ENCODE measurements around the gene BPIFB3. TPM values are rescaled to one million over a fixed set of nuclear protein-coding genes. Genes with fewer than 3 reads are reported as not detected.
"Not testable (repeated sequence)": the region's sequence is repeated elsewhere in the genome, so short reads cannot be mapped to it uniquely, and the experiment has no call there.

Gene BPIFB3
- total RNA-seq, 4 donors from 2014 or later = not detected

DNA sequence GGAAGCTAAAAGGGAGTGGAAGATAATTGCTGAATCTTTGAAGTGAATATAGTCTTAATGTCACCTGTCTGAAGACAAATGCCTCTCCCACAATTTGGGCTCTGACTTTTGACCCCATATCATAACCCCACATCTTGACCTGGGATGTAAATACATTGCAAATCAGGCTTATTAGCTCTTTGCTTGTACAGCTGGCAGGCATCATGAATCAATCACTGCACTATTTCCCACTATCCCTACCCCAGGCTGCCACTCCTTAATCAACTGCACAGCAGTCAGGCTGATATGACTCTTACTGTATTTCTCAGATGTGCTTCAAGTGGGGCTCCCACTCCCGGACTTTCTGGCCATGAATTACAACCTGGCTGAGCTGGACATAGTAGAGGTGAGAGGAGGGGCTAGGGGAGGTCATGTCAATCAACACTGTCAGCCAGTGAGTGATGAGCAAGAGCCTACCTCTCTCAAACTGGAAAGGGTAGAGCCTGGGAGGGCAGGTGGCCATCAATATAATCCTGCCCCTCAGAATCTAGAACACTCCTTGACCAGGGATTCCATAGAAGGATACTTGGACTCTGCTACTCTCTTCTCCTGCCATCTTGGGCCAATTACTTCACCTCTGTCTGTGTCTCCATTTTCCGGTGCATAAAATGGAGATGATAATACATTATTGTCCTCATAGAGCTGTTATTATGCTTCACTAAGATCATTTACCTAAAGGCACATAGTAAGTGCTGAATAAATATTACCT is 10.5 kb upstream of the BPIFB3 start:
- in situ Hi-C loops (cut with MboI; ENCODE audit: low sequenced_read_pairs in 4 of 4) = no loop called here
- intact Hi-C loops (cut with DNase I; ENCODE audit: low total_unique reads) = no loop called here

DNA sequence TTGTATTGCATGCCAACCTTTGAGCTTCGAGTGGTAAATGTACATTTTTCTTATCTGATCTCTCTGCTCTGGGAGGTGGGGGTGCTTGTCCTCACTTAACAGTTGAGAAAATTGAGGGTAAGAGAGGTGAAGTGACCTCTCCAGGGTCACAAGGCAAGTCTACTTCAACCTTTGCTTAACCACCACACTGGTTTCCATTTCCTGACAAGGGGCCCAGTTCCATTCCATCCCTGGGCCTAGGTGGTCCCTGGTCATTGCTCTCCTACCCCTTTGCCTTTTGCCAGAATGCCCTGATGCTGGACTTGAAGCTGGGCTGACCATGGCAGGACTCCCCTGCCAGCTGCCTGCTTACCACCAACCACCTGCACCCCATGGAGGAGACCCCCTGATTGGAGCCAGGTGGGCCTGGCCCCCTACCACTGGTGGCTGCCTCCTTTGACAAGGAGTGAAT is 9.9 kb upstream of the BPIFB3 start:
- H3K27ac ChIP-seq = no peak overlapping the region
- no peaks in the 10 kb centered on the region for H3K36me3 ChIP-seq
- in situ Hi-C loops (cut with MboI; ENCODE audit: low sequenced_read_pairs in 4 of 4) = no loop called here
- H3K27me3 ChIP-seq = no peaks in the 10 kb centered on the region
- intact Hi-C loops (cut with DNase I; ENCODE audit: low total_unique reads) = no loop called here
- H3K9me3 ChIP-seq = no peaks in the 10 kb centered on the region
- DNase-seq (no peak), ATAC-seq (no peak)
- no peaks in the 10 kb centered on the region for H3K4me1 ChIP-seq
- no peak overlapping the region for H3K4me3 ChIP-seq
- no peak for TF ChIP-seq POLR2A (IDR thresholded peaks at IDR 0.05)
- TF ChIP-seq, protein P1, sequence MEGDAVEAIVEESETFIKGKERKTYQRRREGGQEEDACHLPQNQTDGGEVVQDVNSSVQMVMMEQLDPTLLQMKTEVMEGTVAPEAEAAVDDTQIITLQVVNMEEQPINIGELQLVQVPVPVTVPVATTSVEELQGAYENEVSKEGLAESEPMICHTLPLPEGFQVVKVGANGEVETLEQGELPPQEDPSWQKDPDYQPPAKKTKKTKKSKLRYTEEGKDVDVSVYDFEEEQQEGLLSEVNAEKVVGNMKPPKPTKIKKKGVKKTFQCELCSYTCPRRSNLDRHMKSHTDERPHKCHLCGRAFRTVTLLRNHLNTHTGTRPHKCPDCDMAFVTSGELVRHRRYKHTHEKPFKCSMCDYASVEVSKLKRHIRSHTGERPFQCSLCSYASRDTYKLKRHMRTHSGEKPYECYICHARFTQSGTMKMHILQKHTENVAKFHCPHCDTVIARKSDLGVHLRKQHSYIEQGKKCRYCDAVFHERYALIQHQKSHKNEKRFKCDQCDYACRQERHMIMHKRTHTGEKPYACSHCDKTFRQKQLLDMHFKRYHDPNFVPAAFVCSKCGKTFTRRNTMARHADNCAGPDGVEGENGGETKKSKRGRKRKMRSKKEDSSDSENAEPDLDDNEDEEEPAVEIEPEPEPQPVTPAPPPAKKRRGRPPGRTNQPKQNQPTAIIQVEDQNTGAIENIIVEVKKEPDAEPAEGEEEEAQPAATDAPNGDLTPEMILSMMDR (IDR thresholded peaks at IDR 0.05 in 4 of 5, conservative IDR thresholded peaks at IDR 0.05 in 1 of 5) = no peak

More for the DNA sequence above, 10.5 kb upstream of the BPIFB3 start:
- Histone ChIP-seq H3K9me3 (no peaks in the 10 kb centered on the region), H3K27ac (no peak overlapping the region), H3K4me3 (no peak overlapping the region), H3K27me3 (no peaks in the 10 kb centered on the region), H3K36me3 (no peaks in the 10 kb centered on the region), H3K4me1 (no peaks in the 10 kb centered on the region)
- DNase-seq (no peak), ATAC-seq (no peak)
- TF ChIP-seq POLR2A (IDR thresholded peaks at IDR 0.05) = no peak
- TF ChIP-seq, protein P1 (IDR thresholded peaks at IDR 0.05 in 4 of 5, conservative IDR thresholded peaks at IDR 0.05 in 1 of 5) = no peak

GRCh38 chr20:33045129-33045721 is 8.5 kb upstream of the BPIFB3 start:
- H3K4me1 ChIP-seq; H3K9me3 ChIP-seq; H3K36me3 ChIP-seq; intact Hi-C loops (cut with DNase I; ENCODE audit: low total_unique reads); DNase-seq; H3K4me3 ChIP-seq; H3K27ac ChIP-seq; in situ Hi-C loops (cut with MboI; ENCODE audit: low sequenced_read_pairs in 4 of 4); H3K27me3 ChIP-seq; ATAC-seq: not testable (repeated sequence)

- ATAC-seq (no peak), DNase-seq (no peak)
- Histone ChIP-seq H3K27me3 (no peaks in the 10 kb centered on the region), H3K36me3 (no peaks in the 10 kb centered on the region), H3K4me1 (no peaks in the 10 kb centered on the region), H3K9me3 (no peaks in the 10 kb centered on the region), H3K4me3 (no peak overlapping the region), H3K27ac (no peak overlapping the region)
- in situ Hi-C loops (cut with MboI; ENCODE audit: low sequenced_read_pairs in 4 of 4) (no loop called here), intact Hi-C loops (cut with DNase I; ENCODE audit: low total_unique reads) (no loop called here)
- TF ChIP-seq POLR2A (IDR thresholded peaks at IDR 0.05) = no peak
- TF ChIP-seq, protein P1 (IDR thresholded peaks at IDR 0.05 in 4 of 5, conservative IDR thresholded peaks at IDR 0.05 in 1 of 5) = no peak
Observed at GRCh38 chr20:33046412-33046811, 7.3 kb upstream of the BPIFB3 start.

- in situ Hi-C loops (cut with MboI; ENCODE audit: low sequenced_read_pairs in 4 of 4) (no loop called here), intact Hi-C loops (cut with DNase I; ENCODE audit: low total_unique reads) (no loop called here)
- no peak overlapping the region for H3K27ac ChIP-seq
- TF ChIP-seq, protein P1 (IDR thresholded peaks at IDR 0.05 in 4 of 5, conservative IDR thresholded peaks at IDR 0.05 in 1 of 5) = no peak
- no peak for TF ChIP-seq POLR2A (IDR thresholded peaks at IDR 0.05)
- DNase-seq = no peak
- no peaks in the 10 kb centered on the region for H3K36me3 ChIP-seq
- no peaks in the 10 kb centered on the region for H3K4me1 ChIP-seq
- no peaks in the 10 kb centered on the region for H3K27me3 ChIP-seq
- H3K4me3 ChIP-seq = no peak overlapping the region
- no peaks in the 10 kb centered on the region for H3K9me3 ChIP-seq
- no peak for ATAC-seq
Observed at GRCh38 chr20:33051333-33051732, 2.4 kb upstream of the BPIFB3 start.

Measured in gastrocnemius medialis (tissue), 4 donors.